Sigmoid colon (tissue), 4 donors: ENCODE measurements around the gene TBX15.

Experiments
- CTCF ChIP-seq, 4 experiments: fragments of 450-650 bp in 3 of 4; fragments of 200-600 bp in 1 of 4; IDR thresholded peaks; one replicate each; pipeline ENCODE4 v1.5.1; 2016 to 2019; ENCODE audit warnings: antibody characterized with exemption in 4 of 4, mild to moderate bottlenecking in 3 of 4, moderate library complexity in 2 of 4
- POLR2AphosphoS5 ChIP-seq, 4 donors: sonication (generic); formaldehyde crosslinking; IDR thresholded peaks; one replicate each; pipeline ENCODE4 v1.6.1; 2017; ENCODE audit warnings: antibody characterized with exemption in 4 of 4

- no peak for TF ChIP-seq CTCF (IDR thresholded peaks at IDR 0.05)
- no peak for TF ChIP-seq POLR2AphosphoS5 (IDR thresholded peaks at IDR 0.05)
Observed at GRCh38 chr1:118989006-118989815, 1.1 kb upstream of the TBX15 start.
